Mucosa of gallbladder (tissue), 1 donor: ENCODE measurements around the gene CACNA1C. TPM values are rescaled to one million over a fixed set of nuclear protein-coding genes. Genes with fewer than 3 reads are reported as not detected.

Experiments used
- DNase-seq: peaks from one replicate; pipeline ENCODE4 v3.0.0-alpha.2; 2020; ENCODE audit warnings: low spot score
- total RNA-seq: library from RNA; stranded (reverse); gene quantifications from one replicate; pipeline ENCODE4 v1.2.1, GENCODE V29; 2021
- donor health status: DM: no; HTN: no; CAD: no.

Gene CACNA1C
- total RNA-seq, 1 donor from 2014 or later: 19.3 TPM

DNA sequence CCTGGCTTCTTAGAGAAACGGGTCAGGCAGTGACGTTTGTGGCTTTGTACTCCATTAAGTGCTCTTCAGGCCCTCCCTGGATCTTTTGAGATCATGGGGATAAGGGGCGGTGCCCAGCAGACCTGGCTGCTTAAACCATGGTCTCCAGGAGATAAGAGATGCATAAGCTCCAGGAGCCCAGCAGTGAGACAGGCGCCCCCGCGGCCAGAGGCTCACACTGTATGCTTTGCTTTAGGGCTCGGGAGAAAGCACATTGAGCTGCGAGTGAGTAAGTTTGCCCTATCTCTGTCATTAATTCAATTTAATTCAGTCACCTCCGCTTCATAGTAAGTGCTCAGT is 359.5 kb downstream of the CACNA1C start:
- DNase-seq: no peak

DNA sequence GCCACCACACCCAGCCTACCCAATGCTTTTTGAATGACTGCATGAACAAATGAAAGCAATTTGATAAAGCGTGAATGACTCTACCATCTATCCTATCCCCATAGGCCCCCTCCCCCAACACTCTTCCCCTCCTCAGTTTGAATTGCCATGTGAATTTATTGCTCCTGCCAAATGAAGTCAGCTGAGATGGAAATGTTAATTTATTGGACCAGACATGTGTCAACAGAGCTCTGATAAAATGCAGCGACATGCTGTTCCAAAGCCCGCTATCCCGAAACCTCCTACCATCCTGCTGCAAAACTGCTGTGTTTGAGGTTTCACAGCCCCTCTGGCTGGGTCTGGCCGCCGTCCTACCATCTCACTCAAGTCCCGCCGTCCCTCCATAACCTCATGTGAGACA is 360.5 kb downstream of the CACNA1C start:
- no peak for DNase-seq

DNA sequence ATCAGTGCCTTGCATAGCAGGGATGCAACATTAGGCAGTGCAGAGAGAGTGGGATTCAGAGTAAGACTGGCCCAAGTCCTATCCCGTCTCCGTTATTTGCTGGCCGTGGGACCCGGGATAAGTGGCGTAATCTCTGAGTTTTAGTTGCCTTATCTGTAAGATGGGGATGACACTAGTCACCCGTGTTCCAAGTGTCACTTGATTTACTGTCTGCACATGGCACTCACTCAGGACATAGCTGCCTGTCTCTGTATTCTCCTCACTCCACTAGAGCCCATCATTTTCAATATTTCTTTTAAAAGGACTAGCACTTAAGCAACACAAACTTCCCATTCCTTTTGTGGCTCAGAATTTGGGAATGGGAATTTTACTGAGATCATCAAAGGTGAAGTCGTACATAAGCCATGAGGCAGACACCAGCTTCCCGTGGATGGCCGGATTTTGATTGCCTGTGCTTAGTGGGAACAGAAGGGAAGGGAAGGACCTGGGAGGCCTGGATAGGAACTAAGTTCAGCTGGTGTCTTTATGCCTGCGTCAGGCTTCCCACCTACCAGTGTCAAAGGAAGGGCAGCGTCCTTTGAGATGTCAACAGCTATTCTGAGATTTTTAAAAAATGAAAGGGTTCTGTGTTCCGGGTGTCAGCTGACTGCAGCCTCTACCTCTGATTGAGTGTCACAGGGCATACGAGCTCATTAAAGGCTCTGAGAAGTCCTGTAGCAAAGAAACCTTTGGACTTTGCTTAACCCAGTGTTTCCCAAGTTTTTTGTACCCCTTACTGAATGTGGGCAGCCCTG is 361.4 kb downstream of the CACNA1C start:
- DNase-seq: no peak

DNA sequence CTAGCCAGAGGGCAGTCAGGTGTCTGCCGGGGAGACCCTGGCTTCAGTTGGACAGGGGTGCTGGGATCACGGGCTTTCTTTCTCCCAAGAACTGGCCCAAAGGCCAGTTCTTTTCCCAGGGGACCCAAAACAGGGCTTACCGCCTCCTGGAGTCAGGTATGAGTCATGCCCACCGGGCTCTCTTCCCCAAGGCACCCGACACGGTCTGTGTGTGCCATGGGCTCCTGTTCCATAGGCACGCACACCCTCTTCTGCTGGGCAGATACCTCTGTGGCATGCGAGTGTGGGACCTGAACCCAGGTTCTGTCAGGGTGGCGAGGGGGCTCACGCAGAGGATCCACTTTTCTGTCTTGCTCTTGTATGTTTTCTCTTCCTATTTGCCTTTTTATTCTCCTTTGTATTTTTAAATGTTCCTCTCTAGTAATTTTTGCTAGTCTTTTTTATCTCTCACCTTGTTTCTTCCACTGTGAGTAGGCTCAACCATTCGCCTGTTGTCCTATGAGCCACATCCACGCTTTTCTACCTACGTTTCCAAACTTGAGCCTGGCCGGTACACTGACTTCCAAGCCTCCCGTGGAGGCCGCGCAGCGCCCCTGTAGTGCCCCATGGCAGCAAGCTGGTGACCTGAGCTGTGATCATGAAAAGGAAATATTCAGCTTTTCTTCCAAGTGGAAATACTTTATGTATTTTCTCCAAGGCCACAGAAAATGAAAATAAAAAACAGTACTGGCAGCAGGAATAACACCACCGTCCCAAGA is 362.2 kb downstream of the CACNA1C start:
- no peak for DNase-seq

DNA sequence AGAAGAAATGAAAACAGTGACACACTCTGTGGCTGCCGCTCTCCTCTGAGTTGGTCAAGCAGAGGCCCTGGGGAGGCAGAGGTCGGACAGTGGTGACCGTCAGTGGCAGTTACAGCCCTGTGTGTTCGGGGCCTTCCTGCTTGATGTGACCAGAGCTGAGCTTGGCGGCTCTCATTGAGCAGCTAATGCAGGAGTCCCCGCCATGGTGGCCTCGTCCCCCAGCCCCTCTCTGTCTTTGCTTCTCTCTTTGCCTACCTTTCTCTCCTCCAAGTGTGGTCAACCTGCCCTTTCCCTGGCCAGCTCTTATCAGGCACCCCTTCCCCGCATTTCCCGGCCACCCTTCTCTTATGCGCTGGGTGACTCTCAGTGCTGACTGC is 362.8 kb downstream of the CACNA1C start:
- no peak for DNase-seq

DNA sequence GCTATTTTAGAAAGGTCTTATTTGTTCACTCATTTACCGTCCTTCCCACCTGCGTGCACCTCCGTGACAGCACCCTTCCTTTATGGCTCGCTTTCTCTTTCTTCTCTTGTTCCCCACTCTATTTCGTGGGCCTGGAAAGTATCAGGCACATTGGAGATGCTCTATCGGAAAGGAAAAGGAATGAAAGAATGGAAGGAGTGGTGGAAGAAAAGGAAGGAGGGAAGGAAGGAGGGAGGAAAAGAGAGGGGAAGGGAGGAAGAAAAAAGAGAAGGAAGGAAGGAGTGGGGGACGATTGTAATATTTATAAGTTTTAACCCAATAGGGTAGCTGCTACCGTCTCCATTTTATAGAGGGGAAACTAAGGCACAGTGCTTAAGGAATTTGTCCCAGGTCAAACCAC is 363.4 kb downstream of the CACNA1C start:
- DNase-seq: no peak

DNA sequence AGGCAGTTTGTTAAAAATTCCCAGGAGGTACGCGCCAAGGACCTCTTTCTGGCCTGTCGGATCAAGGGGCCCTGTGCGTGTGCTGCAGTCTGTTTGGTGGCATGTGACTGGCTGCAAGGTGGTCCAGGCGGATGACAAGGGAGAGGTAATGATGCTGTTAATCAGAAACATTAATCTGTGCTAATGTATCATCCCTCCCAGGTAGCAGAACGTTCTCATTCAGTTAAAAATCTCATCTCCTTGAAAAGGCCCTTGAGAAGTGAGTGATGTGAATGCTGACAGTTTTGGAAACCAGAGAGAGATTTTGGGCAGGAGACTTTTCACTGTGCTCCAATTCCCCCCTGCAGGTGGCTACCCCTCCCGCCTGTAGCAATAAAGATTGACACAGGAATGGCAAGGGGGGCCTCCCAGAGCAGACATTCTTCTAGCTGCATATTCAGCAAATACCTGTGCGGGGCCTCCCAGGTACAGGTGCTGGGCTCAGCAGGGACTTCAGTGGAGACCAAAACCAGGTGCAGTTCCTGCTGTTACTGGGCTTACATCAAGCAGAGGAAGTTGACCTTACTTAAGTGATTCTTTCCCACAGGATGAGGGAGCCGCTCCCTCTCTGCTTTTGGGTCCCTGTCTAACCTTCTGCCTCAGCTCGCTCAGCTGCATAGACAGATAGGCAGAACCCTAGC is 364.8 kb downstream of the CACNA1C start:
- DNase-seq: no peak

DNA sequence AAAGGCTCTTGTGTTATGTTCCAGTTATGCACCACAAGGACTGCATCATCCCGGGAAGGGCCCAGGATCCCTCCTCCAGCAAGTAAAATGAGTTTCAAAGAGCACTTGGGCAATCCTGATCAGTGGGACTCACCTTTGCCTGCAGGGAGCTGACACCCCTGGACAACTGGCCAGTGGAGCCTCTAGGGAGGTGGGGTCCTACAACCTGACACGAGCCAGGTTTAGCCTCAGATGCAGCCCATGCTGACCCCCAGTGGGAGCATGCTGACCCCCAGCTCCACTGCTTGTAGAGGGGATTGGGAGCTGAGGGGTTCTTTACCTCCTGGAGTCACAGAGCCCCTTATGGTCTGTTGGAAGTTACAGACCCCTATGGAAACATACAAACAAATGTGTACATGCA is 365.8 kb downstream of the CACNA1C start:
- DNase-seq: no peak

DNA sequence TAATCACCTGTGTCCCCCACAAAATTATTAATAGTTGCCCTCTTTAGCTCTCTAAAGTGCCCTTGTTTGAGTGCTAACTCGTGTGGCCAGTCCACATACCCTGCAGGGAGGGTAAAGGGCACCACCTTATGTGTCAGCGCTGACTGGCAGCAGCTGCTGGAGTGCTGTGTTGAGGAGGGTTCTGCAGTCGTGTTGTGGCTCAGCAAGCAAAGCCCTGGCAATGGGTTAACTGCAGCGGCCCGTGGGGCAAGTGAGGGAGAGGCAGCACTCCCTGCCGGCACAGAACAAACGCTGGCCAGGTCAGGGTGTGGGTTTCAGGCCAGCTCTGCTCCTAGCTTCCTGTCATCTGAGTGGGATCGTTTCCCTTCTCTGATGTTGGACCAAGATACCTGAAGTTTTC is 369.8 kb downstream of the CACNA1C start:
- DNase-seq: no peak

DNA sequence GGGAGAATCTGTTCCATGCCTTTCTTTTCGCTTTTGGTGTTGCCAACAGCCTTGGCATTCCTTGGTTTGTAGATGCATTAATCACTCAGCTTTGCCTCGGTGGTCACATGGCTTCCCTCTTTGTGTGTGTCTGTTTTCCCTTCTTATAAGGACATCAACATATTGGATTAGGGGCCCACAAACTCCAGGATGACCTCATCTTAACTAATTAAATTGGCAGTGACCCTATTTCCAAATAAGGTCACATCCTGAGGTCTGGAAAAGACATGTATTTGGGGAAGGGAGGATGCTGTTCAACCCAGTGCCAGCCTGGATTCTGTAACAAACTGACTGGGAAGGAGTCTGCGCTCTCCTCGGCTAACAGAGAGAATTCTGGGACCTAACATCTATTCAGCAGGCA is 376.2 kb downstream of the CACNA1C start:
- no peak for DNase-seq

DNA sequence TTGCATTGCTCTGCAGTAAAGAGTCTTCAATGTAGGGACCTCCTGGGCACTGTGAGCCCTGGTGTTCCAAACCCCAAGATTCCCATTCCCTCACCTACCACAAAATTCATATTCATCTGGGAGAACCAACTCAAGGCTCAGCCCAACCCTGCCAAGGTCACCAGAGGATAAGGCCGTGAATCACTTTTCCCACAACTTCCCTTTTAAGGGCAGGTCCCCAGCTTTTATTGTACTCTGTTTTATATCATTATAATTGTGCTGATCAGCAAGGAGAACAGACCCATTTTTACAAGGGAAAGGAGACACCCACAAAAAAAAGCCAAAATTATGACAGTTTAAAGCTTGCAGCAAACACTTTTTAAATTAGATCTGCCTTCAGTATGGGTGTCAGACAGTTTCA is 379.0 kb downstream of the CACNA1C start:
- DNase-seq: no peak

DNA sequence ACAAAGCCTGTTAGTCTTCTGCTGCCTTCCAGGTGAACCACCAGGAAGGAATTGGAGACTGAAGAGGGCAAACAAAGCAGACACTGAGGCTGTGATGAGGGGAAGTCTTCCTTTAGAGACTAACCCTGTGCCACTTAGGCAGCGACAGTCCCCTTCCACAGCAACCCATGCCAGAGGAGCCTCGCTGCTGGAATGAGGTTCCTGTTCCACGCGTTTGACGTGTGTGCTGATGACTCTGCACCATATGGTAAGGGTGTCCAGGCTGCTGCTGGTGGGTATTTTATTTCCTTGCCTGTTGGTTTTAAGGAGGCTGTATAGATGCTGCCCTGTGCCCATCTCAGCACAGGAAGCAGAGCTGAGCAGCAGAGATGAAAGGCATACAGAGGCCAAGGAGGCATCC is 380.1 kb downstream of the CACNA1C start:
- DNase-seq: no peak

DNA sequence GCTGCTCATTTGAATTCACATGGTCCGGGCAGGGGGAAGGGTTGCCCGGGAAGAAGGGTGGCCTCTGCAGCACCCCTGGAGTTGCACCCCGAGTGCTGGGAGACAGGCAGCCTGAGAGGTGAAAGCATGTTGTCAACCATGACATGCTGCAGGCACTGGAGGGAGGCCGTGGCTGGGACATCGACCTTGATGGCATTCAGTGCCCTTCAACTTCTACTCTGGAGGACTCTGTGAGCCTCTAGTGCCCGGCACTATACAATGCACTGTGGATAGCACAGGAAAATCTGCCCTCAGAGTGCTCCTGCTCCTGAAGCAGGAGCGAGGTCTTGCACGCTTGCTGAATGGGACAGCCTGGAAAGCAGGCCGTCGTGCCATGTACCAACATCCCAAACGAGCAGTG is 382.7 kb downstream of the CACNA1C start:
- DNase-seq: no peak

DNA sequence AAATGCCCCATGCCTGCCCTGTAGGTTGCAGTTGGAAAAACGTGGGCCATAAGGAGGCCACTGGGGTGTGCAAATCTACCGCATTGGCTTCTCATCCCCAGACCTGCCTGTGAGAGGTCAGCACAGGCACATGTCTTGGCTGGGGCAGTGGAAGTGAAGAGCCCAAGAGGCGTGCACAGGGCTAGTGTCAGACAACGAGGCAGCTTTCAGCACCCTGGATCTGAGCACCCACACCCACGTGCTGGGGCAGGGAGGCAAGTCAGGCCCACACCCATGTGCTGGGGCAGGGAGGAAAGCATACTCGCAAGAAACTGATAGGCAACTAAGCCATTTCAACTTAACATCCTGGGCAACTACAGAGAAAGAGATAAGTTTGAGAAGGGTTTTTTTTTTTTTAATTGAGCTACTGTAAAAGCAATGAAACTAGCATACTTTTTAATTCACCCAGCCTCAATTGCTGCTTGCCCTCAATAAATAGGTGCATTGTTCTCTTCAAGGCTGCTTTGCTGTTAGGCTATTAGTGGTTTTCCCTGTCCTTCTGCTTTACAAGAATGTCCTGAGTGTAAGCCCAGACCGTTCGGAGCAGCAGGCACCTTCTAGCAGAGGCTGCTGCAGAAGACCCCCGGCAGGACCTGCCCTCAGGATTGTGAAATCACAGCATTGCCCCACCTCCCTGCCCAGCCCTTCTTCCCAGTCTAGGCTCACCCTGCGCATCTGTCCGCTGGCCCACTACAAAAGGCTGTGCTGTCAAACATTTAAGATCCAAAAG is 386.7 kb downstream of the CACNA1C start:
- no peak for DNase-seq

DNA sequence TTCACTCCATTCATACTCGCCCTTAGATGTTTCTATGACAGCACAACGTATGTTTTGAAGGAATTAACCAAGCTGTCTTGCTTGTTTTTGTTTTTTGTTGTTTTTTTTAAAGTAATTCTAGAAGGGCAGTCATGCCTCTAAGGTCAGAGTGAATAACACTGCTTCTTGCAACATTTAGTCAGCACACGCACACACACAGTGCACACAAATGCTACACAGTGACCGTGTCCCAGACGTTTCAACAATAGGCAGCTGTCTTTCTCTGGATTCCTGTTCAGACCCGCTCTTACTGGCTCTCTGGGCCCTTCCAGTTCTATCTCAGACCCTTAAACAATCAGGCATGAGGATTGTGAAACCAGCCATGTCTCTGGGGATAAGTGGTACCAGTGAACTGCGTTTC is 391.0 kb downstream of the CACNA1C start:
- DNase-seq: no peak

DNA sequence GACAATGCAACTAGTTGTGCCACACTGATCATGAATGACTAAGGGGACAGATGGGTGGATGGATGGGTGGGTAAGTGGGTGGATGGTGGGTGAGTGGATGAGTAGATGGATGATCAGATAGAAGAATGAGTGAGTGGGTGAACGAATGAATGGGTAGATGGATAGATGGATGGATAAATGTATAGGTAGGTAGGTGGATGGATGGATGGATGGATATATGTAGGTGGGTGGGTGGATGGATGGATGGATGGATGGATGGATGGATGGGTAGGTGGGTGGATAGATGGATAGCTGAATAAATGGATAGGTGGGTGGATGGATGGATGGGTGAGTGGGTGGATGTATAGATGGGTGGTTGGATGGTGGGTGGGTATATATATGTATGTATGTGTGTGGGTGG is 393.2 kb downstream of the CACNA1C start:
- no peak for DNase-seq

DNA sequence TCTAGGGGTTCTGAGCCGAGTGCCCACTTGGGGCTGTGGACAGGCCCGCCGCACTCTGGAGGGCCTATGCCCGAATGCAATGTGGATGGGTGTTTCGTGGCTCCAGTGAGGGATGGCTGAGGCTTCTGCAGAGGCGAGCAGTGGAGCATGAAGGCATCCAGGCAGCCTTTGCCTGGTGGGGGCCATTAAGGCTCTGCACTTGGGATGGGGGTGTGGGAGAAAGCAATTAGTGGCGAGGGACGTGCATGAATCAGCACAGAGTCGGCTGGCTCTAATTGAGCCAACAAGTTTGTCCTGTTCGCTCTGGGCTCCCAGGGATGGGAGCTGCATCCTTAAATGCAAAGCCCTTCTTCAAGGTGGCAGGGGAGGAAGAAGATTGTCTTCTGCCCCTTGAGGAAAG is 395.1 kb downstream of the CACNA1C start:
- no peak for DNase-seq

DNA sequence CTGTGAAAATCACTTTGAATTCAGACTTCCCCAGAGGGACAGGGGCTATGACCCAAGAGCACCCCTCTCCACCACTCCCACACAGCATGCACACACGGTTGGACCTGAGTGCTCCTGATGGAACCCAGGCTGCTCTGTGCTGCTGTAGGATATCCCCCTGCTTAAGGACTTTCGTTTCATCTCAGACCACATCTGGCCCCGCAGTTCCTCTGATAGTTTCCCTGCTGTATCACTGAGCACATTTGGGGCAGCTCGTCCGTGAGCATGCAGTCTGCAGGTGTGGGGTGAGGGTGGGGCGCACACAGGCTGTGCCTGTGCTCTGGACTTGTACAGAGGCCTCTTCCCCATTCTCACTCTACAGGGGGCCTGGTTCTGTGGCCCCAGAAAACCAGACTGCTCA is 396.8 kb downstream of the CACNA1C start:
- DNase-seq: no peak

DNA sequence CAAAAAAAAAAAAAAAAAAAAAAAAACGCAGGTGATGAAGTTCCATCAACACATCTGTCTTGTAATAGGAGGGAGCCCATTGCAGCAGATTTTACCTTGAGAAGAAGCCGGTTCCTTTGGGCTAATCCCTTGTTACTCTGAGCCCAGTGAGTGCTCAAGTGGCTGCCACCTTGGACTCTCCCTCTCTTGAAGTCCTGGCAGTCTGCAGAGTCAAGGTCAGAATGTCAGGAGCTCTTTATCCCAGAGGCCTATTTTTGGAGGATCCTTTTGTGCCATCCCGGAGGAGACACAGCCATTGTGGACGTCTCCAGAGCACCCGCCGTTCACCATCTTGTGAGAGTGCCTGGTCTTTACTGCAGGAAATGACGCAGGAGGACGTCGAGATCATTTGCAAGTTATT is 397.8 kb downstream of the CACNA1C start:
- no peak for DNase-seq

DNA sequence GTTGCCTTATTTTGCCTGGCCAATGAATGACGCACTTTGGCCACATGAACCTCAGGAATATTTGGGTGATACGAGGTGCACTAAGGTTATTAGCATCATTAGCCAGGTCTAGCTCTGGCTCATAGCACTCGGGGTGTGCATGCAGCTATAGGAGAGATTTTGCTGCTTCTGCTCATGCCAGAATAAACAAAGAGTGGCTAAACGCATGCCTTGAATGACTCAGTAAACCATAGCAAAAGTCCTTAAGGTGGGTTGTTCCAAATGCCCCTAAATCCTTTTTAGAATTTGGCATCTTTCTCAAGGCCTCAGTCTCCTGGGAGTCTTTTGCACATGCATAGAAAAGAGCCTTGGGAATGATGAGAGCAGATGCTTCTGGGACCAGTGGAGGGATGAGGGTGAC is 398.2 kb downstream of the CACNA1C start:
- no peak for DNase-seq

DNA sequence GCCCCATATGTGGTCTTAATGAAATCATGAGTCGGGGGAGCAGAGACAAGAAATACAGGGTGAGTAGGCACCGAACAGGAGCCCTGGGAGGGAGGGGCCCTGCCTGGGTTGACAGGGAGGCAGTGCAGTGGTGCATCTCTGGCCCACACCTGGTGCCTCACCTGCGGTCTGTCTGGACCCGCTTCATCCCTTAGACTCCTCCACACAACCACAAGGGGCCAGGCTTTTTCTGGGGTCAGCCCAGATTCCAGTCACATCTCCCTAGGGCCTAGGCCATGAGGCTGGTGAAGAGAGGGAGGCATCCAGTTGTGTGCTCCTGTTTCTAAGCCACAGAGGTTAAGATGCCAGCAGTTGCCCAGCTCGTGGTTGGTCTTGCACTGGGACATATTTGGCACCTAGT is 398.7 kb downstream of the CACNA1C start:
- DNase-seq: no peak

DNA sequence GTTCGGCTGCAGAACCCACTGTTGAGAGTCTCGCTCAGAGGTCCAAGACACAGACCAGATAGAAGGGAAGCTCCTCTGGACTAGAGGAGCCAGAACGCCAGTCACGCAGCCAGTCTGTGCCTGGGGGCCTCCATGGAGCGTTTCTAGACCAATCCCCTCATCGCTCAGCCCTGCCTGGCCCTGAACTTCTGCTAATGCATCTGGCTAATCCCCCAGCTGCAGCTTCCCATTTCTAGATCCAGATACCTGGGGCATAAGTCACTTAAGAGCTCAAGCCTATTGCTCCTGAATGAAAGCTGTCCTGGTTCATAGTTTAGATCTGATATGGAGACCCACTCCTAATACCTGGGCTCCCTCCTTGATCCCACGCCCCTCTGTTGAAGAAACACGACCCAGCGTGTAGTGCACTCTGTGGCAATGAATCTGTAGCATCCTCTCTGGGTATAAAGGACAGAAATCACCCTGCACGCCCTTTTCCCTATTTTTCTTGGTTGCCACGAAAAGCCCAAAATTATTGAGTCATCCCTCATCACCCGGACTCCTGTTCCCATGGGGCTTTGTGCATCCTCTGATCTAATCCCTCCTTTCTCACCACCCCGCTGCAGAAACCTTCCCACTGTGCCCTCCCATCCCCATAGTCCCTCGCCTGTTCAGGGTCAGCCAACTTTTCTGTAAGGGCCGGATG is 400.4 kb downstream of the CACNA1C start:
- no peak for DNase-seq
